A673 (cell line): ENCODE measurements around the gene SLC66A3. TPM values are rescaled to one million over a fixed set of nuclear protein-coding genes. Genes with fewer than 3 reads are reported as not detected.

ENCODE experiments used
- BruUV-seq: library from RNA; stranded (reverse); fragments of 400-500 nt; replicated peaks from 2 replicates; lab custom pipeline; 2021; lab: Mats Ljungman, UMichigan
- CTCF ChIA-PET: fragments of 300-600 bp; sonication (Branson Sonifier 250); formaldehyde crosslinking; loops from one replicate; lab custom pipeline; 2022; ENCODE audit warnings: antibody characterized with exemption; lab: Charles Lee
- POLR2A ChIA-PET: fragments of 300-600 bp; sonication (Branson Sonifier 250); formaldehyde crosslinking; loops from one replicate; lab custom pipeline; 2022; ENCODE audit warnings: antibody characterized with exemption; ENCODE audit not compliant: low non-redundant PET; lab: Charles Lee
- DNase-seq: peaks from one replicate; pipeline ENCODE4 v3.0.0-alpha.2; 2015; ENCODE audit warnings: low spot score
- H3K27ac ChIP-seq: fragments of 200-600 bp; sonication (generic); 2 replicates; pipeline ENCODE4 v1.5.1; 2016; ENCODE audit warnings: mixed run types, low read depth, mild to moderate bottlenecking, mixed read lengths, antibody characterized with exemption, low read length; ENCODE audit not compliant: poor library complexity, severe bottlenecking
- H3K27me3 ChIP-seq: fragments of 200-600 bp; sonication (generic); replicated peaks from 2 replicates; pipeline ENCODE4 v1.6.1; 2017; ENCODE audit warnings: mixed run types, low read depth, mild to moderate bottlenecking, mixed read lengths, antibody characterized with exemption, low read length; ENCODE audit not compliant: insufficient read depth, poor library complexity
- H3K36me3 ChIP-seq: fragments of 200-600 bp; sonication (generic); 2 replicates; pipeline ENCODE4 v1.6.1; 2016; ENCODE audit warnings: mixed run types, mild to moderate bottlenecking, mixed read lengths, antibody characterized with exemption, low read length; ENCODE audit not compliant: insufficient read depth, poor library complexity, severe bottlenecking
- H3K4me1 ChIP-seq: fragments of 200-600 bp; sonication (generic); 2 replicates; pipeline ENCODE4 v1.6.1; 2017; ENCODE audit warnings: mixed run types, mild to moderate bottlenecking, mixed read lengths, antibody characterized with exemption, low read length; ENCODE audit not compliant: insufficient read depth, poor library complexity, severe bottlenecking
- H3K4me3 ChIP-seq: fragments of 200-600 bp; sonication (generic); 2 replicates; pipeline ENCODE4 v1.5.1; 2016; ENCODE audit warnings: low read depth, mixed run types, mild to moderate bottlenecking, mixed read lengths, low read length; ENCODE audit not compliant: poor library complexity, severe bottlenecking
- H3K9me3 ChIP-seq: fragments of 200-600 bp; sonication (generic); 2 replicates; pipeline ENCODE4 v1.6.1; 2016; ENCODE audit warnings: mixed run types, low read depth, mild to moderate bottlenecking, mixed read lengths, antibody characterized with exemption, low read length; ENCODE audit not compliant: poor library complexity, severe bottlenecking
- CTCF ChIP-seq: fragments of 300-800, 200-600 bp; sonication (generic); conservative IDR thresholded peaks from 2 replicates; pipeline ENCODE4 v1.5.1; 2017; ENCODE audit warnings: low read depth, mild to moderate bottlenecking, antibody characterized with exemption, low read length, moderate library complexity, mixed read lengths
- EZH2 ChIP-seq: fragments of 200-600 bp; sonication (generic); IDR thresholded peaks from 2 replicates; pipeline ENCODE4 v1.6.1; 2017; ENCODE audit warnings: borderline replicate concordance, low read depth, mild to moderate bottlenecking, mixed read lengths, antibody characterized with exemption, low read length; ENCODE audit not compliant: poor library complexity, severe bottlenecking
- intact Hi-C: fragments of 100-400 bp; cut with micrococcal nuclease; formaldehyde crosslinking; loops from one replicate; pipeline ENCODE4 v1.10.0; 2022; ENCODE audit not compliant: unreplicated experiment
- total RNA-seq: library from RNA; stranded (reverse); gene quantifications from 2 replicates; pipeline ENCODE4 v1.2.3, GENCODE V29; 2021

The SLC66A3 gene
- total RNA-seq, 1 experiment from 2014 or later: 2.7 TPM

GRCh38 chr2:11166476-11166875, 11.2 kb downstream of the SLC66A3 start:
- no peaks in the 10 kb centered on the region for H3K4me1 ChIP-seq
- TF ChIP-seq EZH2 (no peak), CTCF (no peak)
- intact Hi-C loops: no loop called here
- no peak for DNase-seq
- H3K27me3 ChIP-seq: no peaks in the 10 kb centered on the region
- no peaks in the 10 kb centered on the region for H3K9me3 ChIP-seq
- ChIA-PET POLR2A (no interaction called here), CTCF (no interaction called here)
- no TSS peak for BruUV-seq
- no peak overlapping the region for H3K27ac ChIP-seq
- no peak overlapping the region for H3K4me3 ChIP-seq
- H3K36me3 ChIP-seq: no peaks in the 10 kb centered on the region

- POLR2A ChIA-PET: no interaction called here
These were observed 13.2 kb downstream of the SLC66A3 start for GRCh38 chr2:11168488-11168887.

GRCh38 chr2:11169333-11169732, 14.1 kb downstream of the SLC66A3 start:
- intact Hi-C loops: no loop called here
- Histone ChIP-seq H3K27me3 (no peaks in the 10 kb centered on the region), H3K36me3 (no peaks in the 10 kb centered on the region), H3K9me3 (no peaks in the 10 kb centered on the region), H3K27ac (no peak overlapping the region), H3K4me1 (no peaks in the 10 kb centered on the region), H3K4me3 (no peak overlapping the region)
- no peak for DNase-seq
- TF ChIP-seq EZH2: no peak
- no peak for TF ChIP-seq CTCF
- CTCF ChIA-PET: no interaction called here
- no TSS peak for BruUV-seq
- POLR2A ChIA-PET: no interaction called here

More at GRCh38 chr2:11168488-11168887, 13.2 kb downstream of the SLC66A3 start:
- DNase-seq: no peak
- no peaks in the 10 kb centered on the region for H3K27me3 ChIP-seq
- TF ChIP-seq CTCF: no peak
- TF ChIP-seq EZH2: no peak
- no peak overlapping the region for H3K4me3 ChIP-seq
- BruUV-seq: no TSS peak
- CTCF ChIA-PET: interaction anchor here (0.5 kb wide), 2 partner anchors 13 to 244 kb away, joined by 3 to 8 read pairs; no protein-coding TSS in a partner anchor
- H3K27ac ChIP-seq: no peak overlapping the region
- H3K36me3 ChIP-seq: no peaks in the 10 kb centered on the region
- H3K9me3 ChIP-seq: no peaks in the 10 kb centered on the region
- no peaks in the 10 kb centered on the region for H3K4me1 ChIP-seq
- intact Hi-C loops: no loop called here
